WTC11 (cell line): ENCODE results near the gene GAS2L3. TPM values are rescaled to one million over a fixed set of nuclear protein-coding genes. Genes with fewer than 3 reads are reported as not detected.

Experiments used
- ATAC-seq: fragments of 200-7000 bp; cut with Tn5 transposase; 2 replicates; pipeline ENCODE4 v1.10.0; 2021; ENCODE audit warnings: mild to moderate bottlenecking, moderate library complexity
- CTCF ChIA-PET: fragments of 300-600 bp; sonication (Branson Sonifier 250); formaldehyde crosslinking; loops from one replicate; lab custom pipeline; 2021; ENCODE audit warnings: antibody characterized with exemption; lab: Charles Lee
- POLR2A ChIA-PET: fragments of 350-600 bp; sonication (Branson Sonifier 250); formaldehyde crosslinking; loops from one replicate; lab custom pipeline; 2021; ENCODE audit warnings: antibody characterized with exemption; lab: Charles Lee
- DNase-seq: peaks from one replicate; pipeline ENCODE4 v3.0.0; 2021; ENCODE audit warnings: low spot score
- H3K27ac Mint-ChIP-seq: 2 replicates; pipeline ENCODE4 v1.8.0; 2021; ENCODE audit warnings: mixed read lengths
- H3K27me3 Mint-ChIP-seq: 2 replicates; pipeline ENCODE4 v1.8.0; 2021; ENCODE audit warnings: low read depth, mild to moderate bottlenecking, moderate library complexity, mixed read lengths
- H3K36me3 Mint-ChIP-seq: 2 replicates; pipeline ENCODE4 v1.8.0; 2021; ENCODE audit warnings: mixed read lengths
- H3K4me1 Mint-ChIP-seq: 2 replicates; pipeline ENCODE4 v1.8.0; 2022; ENCODE audit warnings: mixed read lengths
- H3K4me3 Mint-ChIP-seq: 2 replicates; pipeline ENCODE4 v1.8.0; 2021; ENCODE audit warnings: mild to moderate bottlenecking, moderate library complexity, mixed read lengths
- H3K9me3 Mint-ChIP-seq: 2 replicates; pipeline ENCODE4 v1.8.0; 2021; ENCODE audit warnings: mixed read lengths
- AFF4 ChIP-seq: sonication (generic); formaldehyde crosslinking; IDR thresholded peaks from 2 replicates; pipeline ENCODE4 v1.8.1; 2023; ENCODE audit warnings: mild to moderate bottlenecking, missing genetic modification reagents, borderline replicate concordance
- AR ChIP-seq: fragments of 250-450 bp; sonication (Bioruptor Pico); IDR thresholded peaks from 2 replicates; pipeline ENCODE4 v1.9.0; 2021; ENCODE audit warnings: mild to moderate bottlenecking
- CBFB ChIP-seq: sonication (generic); formaldehyde crosslinking; IDR thresholded peaks from 2 replicates; pipeline ENCODE4 v1.8.1; 2022; ENCODE audit warnings: mild to moderate bottlenecking, low read depth, missing genetic modification reagents
- FOXJ3 ChIP-seq: sonication (generic); formaldehyde crosslinking; IDR thresholded peaks from 2 replicates; pipeline ENCODE4 v1.9.0; 2021; ENCODE audit warnings: missing genetic modification reagents, mild to moderate bottlenecking, borderline replicate concordance
- FOXP4 ChIP-seq: sonication (generic); formaldehyde crosslinking; IDR thresholded peaks from 2 replicates; pipeline ENCODE4 v1.8.0; 2022; ENCODE audit warnings: mild to moderate bottlenecking, missing genetic modification reagents
- GTF2I ChIP-seq: fragments of 250-450 bp; sonication (Bioruptor Pico); conservative IDR thresholded peaks from 2 replicates; pipeline ENCODE4 v1.4.0; 2021; ENCODE audit warnings: mild to moderate bottlenecking
- MYBL2 ChIP-seq: sonication (generic); formaldehyde crosslinking; IDR thresholded peaks from 2 replicates; pipeline ENCODE4 v1.8.1; 2023; ENCODE audit warnings: mild to moderate bottlenecking, moderate library complexity, missing genetic modification reagents
- NFYB ChIP-seq: sonication (generic); formaldehyde crosslinking; conservative IDR thresholded peaks from 2 replicates; pipeline ENCODE4 v1.8.0; 2022; ENCODE audit warnings: low read depth, missing genetic modification reagents
- SMAD3 ChIP-seq: sonication (generic); formaldehyde crosslinking; IDR thresholded peaks from 2 replicates; pipeline ENCODE4 v1.8.0; 2022; ENCODE audit warnings: missing genetic modification reagents, mild to moderate bottlenecking, borderline replicate concordance
- SP1 ChIP-seq: sonication (generic); formaldehyde crosslinking; conservative IDR thresholded peaks from 2 replicates; pipeline ENCODE4 v1.8.1; 2022; ENCODE audit warnings: missing genetic modification reagents
- TCF7 ChIP-seq: sonication (generic); formaldehyde crosslinking; IDR thresholded peaks from 2 replicates; pipeline ENCODE4 v1.8.0; 2022; ENCODE audit warnings: mild to moderate bottlenecking, low read depth, missing genetic modification reagents, moderate library complexity
- ZNF416 ChIP-seq: fragments of 250-450 bp; sonication (Bioruptor Pico); IDR thresholded peaks from 2 replicates; pipeline ENCODE4 v1.9.0; 2021; ENCODE audit warnings: mild to moderate bottlenecking, inconsistent platforms
- total RNA-seq: library from RNA; stranded (reverse); gene quantifications from 3 replicates; pipeline ENCODE4 v1.2.3, GENCODE V29; 2021
- TF ChIP-seq, protein P1 (sequence below): sonication (generic); formaldehyde crosslinking; IDR thresholded peaks from 2 replicates; pipeline ENCODE4 v1.8.1; 2023; ENCODE audit warnings: mild to moderate bottlenecking, moderate library complexity, missing genetic modification reagents
- TF ChIP-seq, protein P2 (sequence below): fragments of 250-450 bp; sonication (Bioruptor Pico); IDR thresholded peaks from 2 replicates; pipeline ENCODE4 v2.1.2; 2022; ENCODE audit warnings: mild to moderate bottlenecking, moderate library complexity
- TF ChIP-seq, protein P3 (sequence below): sonication (generic); formaldehyde crosslinking; IDR thresholded peaks from 2 replicates; pipeline ENCODE4 v1.8.1; 2022; ENCODE audit warnings: mild to moderate bottlenecking, missing genetic modification reagents, moderate library complexity, borderline replicate concordance
- TF ChIP-seq, protein P4 (sequence below): sonication (generic); formaldehyde crosslinking; IDR thresholded peaks from 2 replicates; pipeline ENCODE4 v1.8.1; 2022; ENCODE audit warnings: low read depth, missing genetic modification reagents, borderline replicate concordance

The GAS2L3 gene
- total RNA-seq, 1 experiment from 2014 or later = 14.8 TPM

GRCh38 chr12:100534625-100535227 is 38.8 kb upstream of the GAS2L3 start:
- Mint-ChIP-seq H3K9me3 (no peaks in the 10 kb centered on the region), H3K4me3 (no peak overlapping the region), H3K27me3 (no peaks in the 10 kb centered on the region), H3K4me1 (peaks cover 4% of the 10 kb centered on the region; the same call in 1 of the 2 replicates), H3K36me3 (no peaks in the 10 kb centered on the region), H3K27ac (no peak overlapping the region)
- no peak for DNase-seq
- TF ChIP-seq ZNF416 (CRISPR knock-in tag) = no peak
- no peak for TF ChIP-seq FOXJ3 (CRISPR knock-in tag)
- TF ChIP-seq FOXP4 = no peak
- TF ChIP-seq, protein P1, sequence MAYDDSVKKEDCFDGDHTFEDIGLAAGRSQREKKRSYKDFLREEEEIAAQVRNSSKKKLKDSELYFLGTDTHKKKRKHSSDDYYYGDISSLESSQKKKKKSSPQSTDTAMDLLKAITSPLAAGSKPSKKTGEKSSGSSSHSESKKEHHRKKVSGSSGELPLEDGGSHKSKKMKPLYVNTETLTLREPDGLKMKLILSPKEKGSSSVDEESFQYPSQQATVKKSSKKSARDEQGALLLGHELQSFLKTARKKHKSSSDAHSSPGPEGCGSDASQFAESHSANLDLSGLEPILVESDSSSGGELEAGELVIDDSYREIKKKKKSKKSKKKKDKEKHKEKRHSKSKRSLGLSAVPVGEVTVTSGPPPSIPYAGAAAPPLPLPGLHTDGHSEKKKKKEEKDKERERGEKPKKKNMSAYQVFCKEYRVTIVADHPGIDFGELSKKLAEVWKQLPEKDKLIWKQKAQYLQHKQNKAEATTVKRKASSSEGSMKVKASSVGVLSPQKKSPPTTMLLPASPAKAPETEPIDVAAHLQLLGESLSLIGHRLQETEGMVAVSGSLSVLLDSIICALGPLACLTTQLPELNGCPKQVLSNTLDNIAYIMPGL (CRISPR knock-in tag) = no peak
- no peak for TF ChIP-seq SP1 (CRISPR knock-in tag)
- TF ChIP-seq, protein P2, sequence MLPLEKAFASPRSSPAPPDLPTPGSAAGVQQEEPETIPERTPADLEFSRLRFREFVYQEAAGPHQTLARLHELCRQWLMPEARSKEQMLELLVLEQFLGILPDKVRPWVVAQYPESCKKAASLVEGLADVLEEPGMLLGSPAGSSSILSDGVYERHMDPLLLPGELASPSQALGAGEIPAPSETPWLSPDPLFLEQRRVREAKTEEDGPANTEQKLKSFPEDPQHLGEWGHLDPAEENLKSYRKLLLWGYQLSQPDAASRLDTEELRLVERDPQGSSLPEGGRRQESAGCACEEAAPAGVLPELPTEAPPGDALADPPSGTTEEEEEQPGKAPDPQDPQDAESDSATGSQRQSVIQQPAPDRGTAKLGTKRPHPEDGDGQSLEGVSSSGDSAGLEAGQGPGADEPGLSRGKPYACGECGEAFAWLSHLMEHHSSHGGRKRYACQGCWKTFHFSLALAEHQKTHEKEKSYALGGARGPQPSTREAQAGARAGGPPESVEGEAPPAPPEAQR (CRISPR knock-in tag) = no peak
- TF ChIP-seq CBFB (CRISPR knock-in tag) = no peak
- TF ChIP-seq AFF4 (CRISPR knock-in tag) = no peak
- no peak for TF ChIP-seq GTF2I (CRISPR knock-in tag)
- TF ChIP-seq, protein P3, sequence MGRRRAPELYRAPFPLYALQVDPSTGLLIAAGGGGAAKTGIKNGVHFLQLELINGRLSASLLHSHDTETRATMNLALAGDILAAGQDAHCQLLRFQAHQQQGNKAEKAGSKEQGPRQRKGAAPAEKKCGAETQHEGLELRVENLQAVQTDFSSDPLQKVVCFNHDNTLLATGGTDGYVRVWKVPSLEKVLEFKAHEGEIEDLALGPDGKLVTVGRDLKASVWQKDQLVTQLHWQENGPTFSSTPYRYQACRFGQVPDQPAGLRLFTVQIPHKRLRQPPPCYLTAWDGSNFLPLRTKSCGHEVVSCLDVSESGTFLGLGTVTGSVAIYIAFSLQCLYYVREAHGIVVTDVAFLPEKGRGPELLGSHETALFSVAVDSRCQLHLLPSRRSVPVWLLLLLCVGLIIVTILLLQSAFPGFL (CRISPR knock-in tag) = no peak
- TF ChIP-seq MYBL2 (CRISPR knock-in tag) = no peak
- no peak for TF ChIP-seq NFYB (CRISPR knock-in tag)
- no peak for TF ChIP-seq TCF7 (CRISPR knock-in tag)
- TF ChIP-seq, protein P4, sequence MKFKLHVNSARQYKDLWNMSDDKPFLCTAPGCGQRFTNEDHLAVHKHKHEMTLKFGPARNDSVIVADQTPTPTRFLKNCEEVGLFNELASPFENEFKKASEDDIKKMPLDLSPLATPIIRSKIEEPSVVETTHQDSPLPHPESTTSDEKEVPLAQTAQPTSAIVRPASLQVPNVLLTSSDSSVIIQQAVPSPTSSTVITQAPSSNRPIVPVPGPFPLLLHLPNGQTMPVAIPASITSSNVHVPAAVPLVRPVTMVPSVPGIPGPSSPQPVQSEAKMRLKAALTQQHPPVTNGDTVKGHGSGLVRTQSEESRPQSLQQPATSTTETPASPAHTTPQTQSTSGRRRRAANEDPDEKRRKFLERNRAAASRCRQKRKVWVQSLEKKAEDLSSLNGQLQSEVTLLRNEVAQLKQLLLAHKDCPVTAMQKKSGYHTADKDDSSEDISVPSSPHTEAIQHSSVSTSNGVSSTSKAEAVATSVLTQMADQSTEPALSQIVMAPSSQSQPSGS (CRISPR knock-in tag) = no peak
- no peak for TF ChIP-seq SMAD3
- TF ChIP-seq AR = no peak
- POLR2A ChIA-PET = no interaction called here
- ATAC-seq = no peak
- CTCF ChIA-PET = interaction anchor here (0.8 kb wide), 1 partner anchor 130 kb away, joined by 4 read pairs; no protein-coding TSS in a partner anchor
